Adrenal gland (tissue), 5 donors: ENCODE data around the gene ARPIN.

Experiments used
- POLR2A ChIP-seq, 2 donors: fragments of 450-650 bp; IDR thresholded peaks; one replicate each; pipeline ENCODE4 v1.6.1; 2017; ENCODE audit warnings: antibody characterized with exemption in 2 of 2, mild to moderate bottlenecking in 2 of 2, moderate library complexity in 1 of 2
- TF ChIP-seq, protein P1 (sequence below), 6 experiments: fragments of 450-650 bp in 4 of 6; fragments of 200-600 bp in 2 of 6; sonication (generic) in 1 of 6; IDR thresholded peaks; 1 replicate in 5 of 6; 2 replicates in 1 of 6; pipeline versions ENCODE4 v1.5.1 to v1.8.0; 2016 to 2021; ENCODE audit warnings: antibody characterized with exemption in 6 of 6, mild to moderate bottlenecking in 2 of 6, moderate library complexity in 1 of 6
- donor health status: DM: no; HTN: no; CAD: no.

DNA sequence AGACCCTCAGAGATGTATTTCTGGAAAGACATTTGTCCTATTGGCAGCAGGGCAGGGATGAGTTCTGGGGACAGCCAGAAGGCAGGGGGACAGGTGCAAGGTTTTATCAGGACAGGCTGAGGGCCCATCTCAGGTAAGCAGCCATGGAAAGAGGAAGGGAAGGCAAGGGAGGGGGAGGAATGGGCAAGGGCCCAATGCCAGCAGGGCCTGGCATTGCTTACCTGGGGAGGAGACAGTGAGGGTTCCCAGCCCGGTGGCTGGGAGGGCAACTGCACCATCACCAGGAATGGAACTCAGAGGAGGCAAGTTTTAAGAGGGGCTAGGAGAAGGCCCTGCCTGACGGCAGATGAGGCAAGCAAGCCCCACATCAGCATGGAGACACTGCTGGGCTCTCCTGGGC, 3.1 kb downstream of the ARPIN start:
- TF ChIP-seq, protein P1, sequence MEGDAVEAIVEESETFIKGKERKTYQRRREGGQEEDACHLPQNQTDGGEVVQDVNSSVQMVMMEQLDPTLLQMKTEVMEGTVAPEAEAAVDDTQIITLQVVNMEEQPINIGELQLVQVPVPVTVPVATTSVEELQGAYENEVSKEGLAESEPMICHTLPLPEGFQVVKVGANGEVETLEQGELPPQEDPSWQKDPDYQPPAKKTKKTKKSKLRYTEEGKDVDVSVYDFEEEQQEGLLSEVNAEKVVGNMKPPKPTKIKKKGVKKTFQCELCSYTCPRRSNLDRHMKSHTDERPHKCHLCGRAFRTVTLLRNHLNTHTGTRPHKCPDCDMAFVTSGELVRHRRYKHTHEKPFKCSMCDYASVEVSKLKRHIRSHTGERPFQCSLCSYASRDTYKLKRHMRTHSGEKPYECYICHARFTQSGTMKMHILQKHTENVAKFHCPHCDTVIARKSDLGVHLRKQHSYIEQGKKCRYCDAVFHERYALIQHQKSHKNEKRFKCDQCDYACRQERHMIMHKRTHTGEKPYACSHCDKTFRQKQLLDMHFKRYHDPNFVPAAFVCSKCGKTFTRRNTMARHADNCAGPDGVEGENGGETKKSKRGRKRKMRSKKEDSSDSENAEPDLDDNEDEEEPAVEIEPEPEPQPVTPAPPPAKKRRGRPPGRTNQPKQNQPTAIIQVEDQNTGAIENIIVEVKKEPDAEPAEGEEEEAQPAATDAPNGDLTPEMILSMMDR (IDR thresholded peaks at IDR 0.05): no peak
- no peak for TF ChIP-seq POLR2A (IDR thresholded peaks at IDR 0.05)
